ENCODE results near the gene PACSIN2.

DNA sequence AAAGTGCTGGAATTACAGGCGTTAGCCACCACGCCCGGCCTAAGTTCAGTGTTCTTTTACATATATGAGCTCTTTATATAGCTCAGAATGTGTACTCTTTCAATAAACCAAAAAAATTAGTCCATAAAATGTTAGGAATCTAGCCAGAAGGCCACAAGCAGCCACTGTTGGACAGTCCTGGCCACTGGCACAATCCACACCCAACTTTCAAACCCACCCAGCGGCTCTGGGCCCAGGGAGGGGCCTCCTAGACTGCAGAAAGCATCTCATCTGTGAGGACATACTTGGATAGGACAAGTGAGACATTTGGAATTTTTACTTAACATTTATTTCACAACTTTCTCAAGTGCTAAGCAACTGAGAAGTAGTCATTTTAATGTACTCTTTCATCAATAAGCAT is 6.4 kb downstream of the PACSIN2 start:
- TF ChIP-seq, protein P1, sequence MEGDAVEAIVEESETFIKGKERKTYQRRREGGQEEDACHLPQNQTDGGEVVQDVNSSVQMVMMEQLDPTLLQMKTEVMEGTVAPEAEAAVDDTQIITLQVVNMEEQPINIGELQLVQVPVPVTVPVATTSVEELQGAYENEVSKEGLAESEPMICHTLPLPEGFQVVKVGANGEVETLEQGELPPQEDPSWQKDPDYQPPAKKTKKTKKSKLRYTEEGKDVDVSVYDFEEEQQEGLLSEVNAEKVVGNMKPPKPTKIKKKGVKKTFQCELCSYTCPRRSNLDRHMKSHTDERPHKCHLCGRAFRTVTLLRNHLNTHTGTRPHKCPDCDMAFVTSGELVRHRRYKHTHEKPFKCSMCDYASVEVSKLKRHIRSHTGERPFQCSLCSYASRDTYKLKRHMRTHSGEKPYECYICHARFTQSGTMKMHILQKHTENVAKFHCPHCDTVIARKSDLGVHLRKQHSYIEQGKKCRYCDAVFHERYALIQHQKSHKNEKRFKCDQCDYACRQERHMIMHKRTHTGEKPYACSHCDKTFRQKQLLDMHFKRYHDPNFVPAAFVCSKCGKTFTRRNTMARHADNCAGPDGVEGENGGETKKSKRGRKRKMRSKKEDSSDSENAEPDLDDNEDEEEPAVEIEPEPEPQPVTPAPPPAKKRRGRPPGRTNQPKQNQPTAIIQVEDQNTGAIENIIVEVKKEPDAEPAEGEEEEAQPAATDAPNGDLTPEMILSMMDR (IDR thresholded peaks at IDR 0.05) = no peak
- TF ChIP-seq POLR2A (IDR thresholded peaks at IDR 0.05) = no peak
- no peak for TF ChIP-seq POLR2AphosphoS5 (IDR thresholded peaks at IDR 0.05)

All from breast epithelium (tissue), 3 donors.